D721Med (cell line): ENCODE results near the gene OR4D5.

ENCODE experiments used
- DNase-seq: peaks from one replicate; pipeline ENCODE4 v3.0.0; 2011; ENCODE audit warnings: low spot score; ENCODE audit not compliant: insufficient read length
- FAIRE-seq: peaks from 2 replicates; lab custom pipeline; 2011; peaks lifted over from hg19 to GRCh38; lab: Jason Lieb, UNC
- TF ChIP-seq, protein P1 (sequence below): IDR thresholded peaks from 2 replicates; pipeline ENCODE4 v1.5.1; 2012; ENCODE audit warnings: mild to moderate bottlenecking, control low read depth; ENCODE audit not compliant: insufficient read depth; ENCODE audit errors: missing control alignments

Gene OR4D5

DNA sequence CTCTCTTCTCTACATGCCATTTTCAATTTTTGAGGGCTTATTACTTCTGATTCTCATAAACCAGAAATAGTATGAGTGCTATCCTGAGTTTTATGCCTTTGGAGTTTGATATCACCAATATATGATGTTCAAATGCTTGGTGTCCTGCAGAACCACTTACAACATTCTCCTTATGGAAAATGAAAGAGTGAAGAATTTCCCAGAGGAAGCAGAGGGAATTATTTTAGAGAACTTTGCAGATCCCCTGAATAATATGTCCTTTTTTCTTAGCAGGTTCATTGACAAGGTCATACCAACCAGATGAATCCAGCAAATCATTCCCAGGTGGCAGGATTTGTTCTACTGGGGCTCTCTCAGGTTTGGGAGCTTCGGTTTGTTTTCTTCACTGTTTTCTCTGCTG lies at the start of gene OR4D5:
Gene OR4D5, plus strand, starts transcription at position 301 of the 400 bp plus-strand sequence. Its CDS starts 0 bp downstream, at position 301.
- DNase-seq (no peak), FAIRE-seq (no peak)
- TF ChIP-seq, protein P1, sequence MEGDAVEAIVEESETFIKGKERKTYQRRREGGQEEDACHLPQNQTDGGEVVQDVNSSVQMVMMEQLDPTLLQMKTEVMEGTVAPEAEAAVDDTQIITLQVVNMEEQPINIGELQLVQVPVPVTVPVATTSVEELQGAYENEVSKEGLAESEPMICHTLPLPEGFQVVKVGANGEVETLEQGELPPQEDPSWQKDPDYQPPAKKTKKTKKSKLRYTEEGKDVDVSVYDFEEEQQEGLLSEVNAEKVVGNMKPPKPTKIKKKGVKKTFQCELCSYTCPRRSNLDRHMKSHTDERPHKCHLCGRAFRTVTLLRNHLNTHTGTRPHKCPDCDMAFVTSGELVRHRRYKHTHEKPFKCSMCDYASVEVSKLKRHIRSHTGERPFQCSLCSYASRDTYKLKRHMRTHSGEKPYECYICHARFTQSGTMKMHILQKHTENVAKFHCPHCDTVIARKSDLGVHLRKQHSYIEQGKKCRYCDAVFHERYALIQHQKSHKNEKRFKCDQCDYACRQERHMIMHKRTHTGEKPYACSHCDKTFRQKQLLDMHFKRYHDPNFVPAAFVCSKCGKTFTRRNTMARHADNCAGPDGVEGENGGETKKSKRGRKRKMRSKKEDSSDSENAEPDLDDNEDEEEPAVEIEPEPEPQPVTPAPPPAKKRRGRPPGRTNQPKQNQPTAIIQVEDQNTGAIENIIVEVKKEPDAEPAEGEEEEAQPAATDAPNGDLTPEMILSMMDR: no peak

DNA sequence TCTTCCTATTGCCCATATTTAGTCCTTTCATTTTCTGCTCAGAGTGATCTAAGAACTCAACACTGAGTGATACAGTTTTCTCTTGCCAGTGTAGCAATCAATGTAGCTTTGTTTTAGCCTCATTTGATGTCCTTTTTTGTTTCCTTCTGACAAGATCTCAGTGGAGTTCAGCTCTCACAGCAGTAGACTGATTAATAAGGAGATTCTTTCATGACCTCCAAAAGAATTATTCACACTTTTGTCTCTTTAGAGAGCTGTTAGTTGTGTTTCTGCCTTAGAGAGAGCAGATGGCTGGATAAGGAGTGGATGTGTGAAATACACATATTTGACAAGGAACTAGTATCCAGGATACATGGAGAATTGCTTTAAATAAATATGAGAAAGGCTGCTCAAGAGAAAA lies 47.4 kb upstream of the OR4D5 start:
- TF ChIP-seq, protein P1: no peak
- no peak for DNase-seq
- no peak for FAIRE-seq

DNA sequence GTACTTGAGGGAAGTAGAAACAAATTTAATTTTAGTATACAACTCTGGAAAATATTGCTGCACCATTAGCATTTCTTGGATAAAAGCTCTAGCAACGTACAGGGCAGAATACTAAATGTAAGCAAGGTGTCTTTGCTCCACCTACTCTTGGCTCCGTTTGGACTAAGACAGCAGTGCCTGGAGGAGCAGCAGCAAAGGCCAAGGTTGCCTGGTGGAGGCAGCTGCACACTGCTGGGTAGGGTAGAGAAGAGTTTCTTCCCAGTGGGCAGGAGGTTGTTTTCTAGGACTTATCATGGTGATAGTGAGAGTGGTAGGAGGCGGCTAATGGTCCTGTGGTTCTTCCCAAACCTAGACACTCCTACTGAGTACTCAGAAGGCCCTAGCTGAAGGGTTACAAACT lies 39.6 kb upstream of the OR4D5 start:
- no peak for DNase-seq
- no peak for FAIRE-seq
- TF ChIP-seq, protein P1: no peak

DNA sequence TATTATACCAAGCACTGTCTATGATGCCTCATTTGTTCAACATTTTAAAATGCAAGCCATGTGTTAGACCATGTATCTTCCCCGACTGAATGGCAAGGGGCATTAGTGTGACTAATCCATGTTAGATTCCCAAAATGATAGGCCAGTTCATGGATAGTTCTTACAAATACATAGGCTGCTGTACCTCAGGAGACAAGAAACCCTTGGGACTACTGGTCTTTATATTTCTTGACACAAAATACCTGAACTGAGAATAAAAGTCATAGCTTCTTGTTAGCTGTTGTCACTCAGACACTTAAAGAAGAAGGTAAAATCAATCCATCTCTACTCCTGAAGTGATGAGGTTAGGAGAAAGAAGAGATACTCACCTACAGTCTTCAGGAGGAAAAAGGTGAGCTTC lies 37.5 kb upstream of the OR4D5 start, which contains the start of gene OR8D4:
Gene OR8D4, plus strand, starts transcription at position 301 of the 400 bp plus-strand sequence. CDS start 4,265 bp downstream, outside the sequence.
- FAIRE-seq: no peak
- TF ChIP-seq, protein P1: no peak
- no peak for DNase-seq

DNA sequence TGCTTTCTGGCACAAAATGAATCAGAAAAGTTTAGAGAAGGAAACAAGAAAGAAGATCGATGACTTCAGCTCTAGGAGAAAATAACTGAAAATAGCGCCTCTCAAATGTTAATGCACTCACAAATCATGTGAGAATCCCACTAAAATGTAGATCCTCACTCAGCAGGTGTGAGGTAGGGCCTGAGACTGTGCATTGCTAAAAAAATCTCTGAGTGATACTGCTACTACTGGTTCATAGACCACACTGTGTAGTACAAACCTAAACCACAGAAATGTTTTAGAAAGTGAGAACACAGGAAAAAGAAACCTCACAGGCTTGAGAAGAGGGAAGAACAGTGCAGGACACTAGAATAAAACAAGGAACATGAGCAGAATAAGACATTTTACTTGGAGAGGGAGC lies 35.5 kb upstream of the OR4D5 start:
- no peak for FAIRE-seq
- DNase-seq: no peak
- TF ChIP-seq, protein P1: no peak

DNA sequence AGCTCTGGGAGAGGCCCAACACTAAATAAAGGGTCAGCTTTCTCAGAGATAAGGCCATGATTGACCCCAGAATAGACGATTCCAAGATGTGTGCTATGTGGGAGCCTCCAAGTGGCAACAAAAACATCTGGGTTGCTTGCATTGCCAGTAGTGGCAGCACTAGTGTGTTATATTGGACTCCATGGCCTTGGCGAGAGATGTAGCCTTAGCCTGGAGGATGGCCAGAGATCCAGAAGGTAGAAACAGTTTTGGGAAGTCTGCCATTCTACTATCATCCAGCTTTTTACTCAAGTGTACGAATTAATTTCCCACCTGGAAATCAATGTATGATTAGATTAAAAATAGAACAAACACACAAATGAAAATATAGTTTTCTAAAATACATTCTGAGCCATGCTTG lies 34.5 kb upstream of the OR4D5 start:
- no peak for FAIRE-seq
- TF ChIP-seq, protein P1: no peak
- no peak for DNase-seq

DNA sequence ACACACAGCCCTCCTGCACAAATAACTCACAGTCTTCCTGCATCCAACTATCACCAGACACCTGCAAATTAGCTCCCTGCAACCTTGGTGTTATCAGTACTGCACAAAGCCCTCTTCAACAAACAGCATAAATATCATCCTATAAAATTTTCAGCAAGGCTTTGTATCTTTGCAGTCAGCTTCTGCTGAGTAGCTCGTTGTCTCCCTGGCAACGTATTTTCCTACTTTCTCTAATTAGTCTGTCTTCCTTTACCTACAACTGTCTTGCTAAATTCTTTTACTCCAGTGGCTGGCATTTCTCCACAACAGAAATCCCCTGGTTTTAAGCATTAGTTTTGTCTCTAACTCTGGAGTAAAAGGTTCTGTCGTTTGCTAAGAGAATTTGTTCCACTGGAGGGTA lies 33.6 kb upstream of the OR4D5 start:
- FAIRE-seq (no peak), DNase-seq (no peak)
- TF ChIP-seq, protein P1: no peak
